NB4 (cell line): ENCODE data around the gene ZDHHC18.
"Not testable (repeated sequence)": the region's sequence is repeated elsewhere in the genome, so short reads cannot be mapped to it uniquely, and the experiment has no call there.

Experiments
- CTCF ChIP-seq: IDR thresholded peaks from one replicate; pipeline ENCODE4 v1.5.1; 2012; ENCODE audit warnings: low read depth, low read length
- MYC ChIP-seq: IDR thresholded peaks from 2 replicates; pipeline ENCODE4 v1.6.1; 2011; ENCODE audit warnings: low read depth, low read length
- POLR2A ChIP-seq: IDR thresholded peaks from 2 replicates; pipeline ENCODE4 v1.6.1; 2011; ENCODE audit warnings: mild to moderate bottlenecking; ENCODE audit not compliant: insufficient read length; ENCODE audit errors: extremely low read depth

- TF ChIP-seq POLR2A, CTCF, MYC: not testable (repeated sequence)
These were observed 21.3 kb downstream of the ZDHHC18 start for GRCh38 chr1:26847826-26848225.
